Prostate gland (tissue), 2 donors: Measurements from ENCODE around the gene CDT1. TPM values are rescaled to one million over a fixed set of nuclear protein-coding genes. Genes with fewer than 3 reads are reported as not detected.

Experiments
- DNase-seq: peaks from one replicate; pipeline ENCODE4 v3.0.0-alpha.2; 2019; ENCODE audit warnings: low spot score
- H3K27ac ChIP-seq, 2 donors: fragments of 200-600 bp; sonication (generic); 2 replicates each; pipeline ENCODE4 v1.5.1; 2017 to 2019
- H3K27me3 ChIP-seq: fragments of 200-600 bp; sonication (generic); replicated peaks from 2 replicates; pipeline ENCODE4 v1.5.1; 2019; ENCODE audit not compliant: insufficient read depth
- H3K36me3 ChIP-seq, 2 donors: fragments of 200-600 bp; sonication (generic); 1 replicate in 1 of 2; 2 replicates in 1 of 2; pipeline versions ENCODE4 v1.5.1 to v1.8.1; 2017 to 2019
- H3K4me1 ChIP-seq: fragments of 200-600 bp; sonication (generic); replicated peaks from 2 replicates; pipeline ENCODE4 v1.5.1; 2019
- H3K4me3 ChIP-seq, 2 donors: fragments of 200-600 bp; sonication (generic); 2 replicates each; pipeline ENCODE4 v1.5.1; 2017 to 2019
- H3K9me3 ChIP-seq: fragments of 200-600 bp; sonication (generic); 2 replicates; pipeline ENCODE4 v1.5.1; 2017
- CTCF ChIP-seq, 4 experiments: fragments of 200-600 bp in 2 of 4; fragments of 450-650 bp in 2 of 4; sonication (generic) in 2 of 4; IDR thresholded peaks; 1 replicate in 3 of 4; 2 replicates in 1 of 4; pipeline ENCODE4 v1.5.1; 2016 to 2019; ENCODE audit warnings: antibody characterized with exemption in 4 of 4, mild to moderate bottlenecking in 2 of 4, moderate library complexity in 2 of 4
- POLR2A ChIP-seq: fragments of 450-650 bp; IDR thresholded peaks from one replicate; pipeline ENCODE4 v1.6.1; 2016; ENCODE audit warnings: antibody characterized with exemption, mild to moderate bottlenecking
- POLR2AphosphoS5 ChIP-seq: sonication (generic); formaldehyde crosslinking; IDR thresholded peaks from one replicate; pipeline ENCODE4 v1.6.1; 2017; ENCODE audit warnings: antibody characterized with exemption
- WGBS: methylation state at CpG from one replicate; pipeline ENCODE4 v1.1.5; 2018; 5-methylcytosine and 5-hydroxymethylcytosine counted together
- intact Hi-C: fragments of 100-400 bp; cut with DNase I; formaldehyde crosslinking; loops from one replicate; pipeline ENCODE4 v1.14.2; 2022
- total RNA-seq, 2 donors: library from RNA; depleted of rRNA; stranded (reverse); fragments of >200 nt; gene quantifications; one replicate each; pipeline ENCODE4 v1.1.0, GENCODE V29; 2016

Gene CDT1
- total RNA-seq, 2 donors from 2014 or later = 4.3 to 7.6 TPM

GRCh38 chr16:88809676-88810165 lies 6.1 kb downstream of the CDT1 start:
- Histone ChIP-seq H3K27ac (no peak overlapping the region), H3K4me3 (no peak overlapping the region), H3K27me3 (no peaks in the 10 kb centered on the region), H3K9me3 (no peaks in the 10 kb centered on the region), H3K4me1 (peaks cover 10% of the 10 kb centered on the region), H3K36me3 (no peaks in the 10 kb centered on the region)
- no peak for TF ChIP-seq CTCF (IDR thresholded peaks at IDR 0.05)
- TF ChIP-seq POLR2AphosphoS5 = no peak
- TF ChIP-seq POLR2A = no peak
- no peak for DNase-seq
- WGBS = 75% methylated on average over 10 of the region's 10 CpGs
- intact Hi-C loops = loop anchor here (5.0 kb wide), 2 partner anchors 408 to 893 kb away; partner anchors contain the start of genes SPATA2L and ZNF778

- no peak for DNase-seq
- peak overlapping the region; percentile 83 to 84 for H3K27ac ChIP-seq
- H3K36me3 ChIP-seq = no peaks in the 10 kb centered on the region
- H3K9me3 ChIP-seq = no peaks in the 10 kb centered on the region
- no peaks in the 10 kb centered on the region for H3K27me3 ChIP-seq
- intact Hi-C loops = loop anchor here (5.0 kb wide), 2 partner anchors 407 to 892 kb away; partner anchors contain the start of genes SPATA2L and ZNF778
- peaks cover 10% of the 10 kb centered on the region for H3K4me1 ChIP-seq
- TF ChIP-seq POLR2A = no peak
- no peak for TF ChIP-seq POLR2AphosphoS5
- TF ChIP-seq CTCF (IDR thresholded peaks at IDR 0.05) = no peak
- peak overlapping the region; percentile 60 to 62 for H3K4me3 ChIP-seq
- WGBS = 26% methylated on average over 12 of the region's 12 CpGs
Observed at GRCh38 chr16:88810166-88810911, 6.8 kb downstream of the CDT1 start.

GRCh38 chr16:88810912-88811768 lies 7.6 kb downstream of the CDT1 start:
- H3K36me3 ChIP-seq = no peaks in the 10 kb centered on the region
- peak; percentile 23 for TF ChIP-seq POLR2AphosphoS5
- peak in 1 of 4 experiments; percentile 6 for TF ChIP-seq CTCF (IDR thresholded peaks at IDR 0.05)
- peak; percentile 45 for TF ChIP-seq POLR2A
- peaks cover 10% of the 10 kb centered on the region for H3K4me1 ChIP-seq
- peak overlapping the region; percentile 60 to 62 for H3K4me3 ChIP-seq
- DNase-seq = peak; percentile 64
- no peaks in the 10 kb centered on the region for H3K27me3 ChIP-seq
- H3K27ac ChIP-seq = peak overlapping the region; percentile 83 to 84
- intact Hi-C loops = loop anchor here (5.0 kb wide), 2 partner anchors 406 to 891 kb away; partner anchors contain the start of genes SPATA2L and ZNF778
- no peaks in the 10 kb centered on the region for H3K9me3 ChIP-seq
- 3% methylated on average over 55 of the region's 65 CpGs for WGBS

GRCh38 chr16:88811769-88812512 lies 8.4 kb downstream of the CDT1 start, which contains the start of gene APRT:
Gene APRT (minus strand): TSS chr16:88811928. CDS start chr16:88811899, 29 bp downstream.
- Histone ChIP-seq H3K4me1 (peaks cover 10% of the 10 kb centered on the region), H3K9me3 (no peaks in the 10 kb centered on the region), H3K27ac (peak within 1 kb of the TSS; percentile 83 to 84), H3K4me3 (peak within 1 kb of the TSS; percentile 60 to 62), H3K36me3 (no peaks in the 10 kb centered on the region), H3K27me3 (no peaks in the 10 kb centered on the region)
- peak; percentile 70 for TF ChIP-seq POLR2AphosphoS5
- TF ChIP-seq POLR2A = peak; percentile 63
- TF ChIP-seq CTCF (IDR thresholded peaks at IDR 0.05) = peak in 3 of 4 experiments; percentile 23 to 62 (median 54)
- intact Hi-C loops = loop anchor here (2.0 to 5.0 kb wide), 3 partner anchors 45 to 890 kb away; partner anchors contain the start of genes GALNS, SPATA2L, TRAPPC2L and ZNF778
- peak; percentile 90 for DNase-seq
- WGBS = under 1% methylated on average over 21 of the region's 84 CpGs
